WTC11 (cell line): Measurements from ENCODE around the gene TIMM50.

Experiments
- CREB1 ChIP-seq: sonication (generic); formaldehyde crosslinking; IDR thresholded peaks from 2 replicates; pipeline ENCODE4 v1.8.0; 2023; ENCODE audit warnings: mild to moderate bottlenecking, missing genetic modification reagents
- CREM ChIP-seq: sonication (generic); formaldehyde crosslinking; IDR thresholded peaks from 2 replicates; pipeline ENCODE4 v1.8.1; 2022; ENCODE audit warnings: mild to moderate bottlenecking, missing genetic modification reagents, moderate library complexity
- ELF4 ChIP-seq: sonication (generic); formaldehyde crosslinking; IDR thresholded peaks from 2 replicates; pipeline ENCODE4 v1.8.1; 2022; ENCODE audit warnings: low read depth, mild to moderate bottlenecking, moderate library complexity, missing genetic modification reagents
- MXD4 ChIP-seq: fragments of 250-450 bp; sonication (Bioruptor Pico); IDR thresholded peaks from 2 replicates; pipeline ENCODE4 v1.8.0; 2021; ENCODE audit warnings: mild to moderate bottlenecking, moderate library complexity, borderline replicate concordance
- MYBL2 ChIP-seq: sonication (generic); formaldehyde crosslinking; IDR thresholded peaks from 2 replicates; pipeline ENCODE4 v1.8.1; 2023; ENCODE audit warnings: mild to moderate bottlenecking, moderate library complexity, missing genetic modification reagents
- NFE2L1 ChIP-seq: sonication (generic); formaldehyde crosslinking; IDR thresholded peaks from 2 replicates; pipeline ENCODE4 v1.8.1; 2023; ENCODE audit warnings: missing genetic modification reagents
- TP53 ChIP-seq: sonication (generic); formaldehyde crosslinking; IDR thresholded peaks from 2 replicates; pipeline ENCODE4 v1.8.1; 2023; ENCODE audit warnings: mild to moderate bottlenecking, missing genetic modification reagents
- ZNF317 ChIP-seq: sonication (generic); formaldehyde crosslinking; IDR thresholded peaks from 2 replicates; pipeline ENCODE4 v1.8.1; 2023; ENCODE audit warnings: low read depth, mild to moderate bottlenecking, moderate library complexity, missing genetic modification reagents, borderline replicate concordance
- TF ChIP-seq, protein P1 (sequence below): fragments of 200-600 bp; IDR thresholded peaks from 2 replicates; pipeline ENCODE4 v1.8.0; 2022; ENCODE audit warnings: antibody characterized with exemption
- TF ChIP-seq, protein P2 (sequence below): sonication (generic); formaldehyde crosslinking; IDR thresholded peaks from 2 replicates; pipeline ENCODE4 v1.8.0; 2022; ENCODE audit warnings: mild to moderate bottlenecking, missing genetic modification reagents
- TF ChIP-seq, protein P3 (sequence below): sonication (generic); formaldehyde crosslinking; IDR thresholded peaks from 2 replicates; pipeline ENCODE4 v1.8.1; 2022; ENCODE audit warnings: missing genetic modification reagents, borderline replicate concordance
- TF ChIP-seq, protein P4 (sequence below): sonication (generic); formaldehyde crosslinking; conservative IDR thresholded peaks from 2 replicates; pipeline ENCODE4 v1.8.1; 2023; ENCODE audit warnings: mild to moderate bottlenecking, low read depth, missing genetic modification reagents, moderate library complexity

DNA sequence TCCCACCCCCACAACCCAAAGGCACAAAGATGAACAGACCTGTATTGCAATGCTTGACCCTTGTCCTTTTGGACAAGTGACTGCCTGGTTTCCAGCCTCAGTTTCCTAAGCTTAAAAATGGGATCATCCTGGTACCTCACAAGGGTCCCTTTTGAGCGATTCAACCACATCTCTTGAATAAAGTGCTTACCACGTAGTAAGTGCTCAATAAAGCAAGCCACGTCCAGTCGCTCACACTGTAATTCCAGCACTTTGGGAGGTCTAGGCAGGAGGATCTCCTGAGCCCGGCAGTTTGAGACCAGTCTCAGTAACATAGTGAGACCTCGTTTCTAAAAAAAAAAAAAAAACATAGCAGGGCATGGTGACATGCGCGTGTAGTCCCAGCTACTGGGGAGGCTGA is 19.3 kb downstream of the TIMM50 start:
- TF ChIP-seq, protein P1, sequence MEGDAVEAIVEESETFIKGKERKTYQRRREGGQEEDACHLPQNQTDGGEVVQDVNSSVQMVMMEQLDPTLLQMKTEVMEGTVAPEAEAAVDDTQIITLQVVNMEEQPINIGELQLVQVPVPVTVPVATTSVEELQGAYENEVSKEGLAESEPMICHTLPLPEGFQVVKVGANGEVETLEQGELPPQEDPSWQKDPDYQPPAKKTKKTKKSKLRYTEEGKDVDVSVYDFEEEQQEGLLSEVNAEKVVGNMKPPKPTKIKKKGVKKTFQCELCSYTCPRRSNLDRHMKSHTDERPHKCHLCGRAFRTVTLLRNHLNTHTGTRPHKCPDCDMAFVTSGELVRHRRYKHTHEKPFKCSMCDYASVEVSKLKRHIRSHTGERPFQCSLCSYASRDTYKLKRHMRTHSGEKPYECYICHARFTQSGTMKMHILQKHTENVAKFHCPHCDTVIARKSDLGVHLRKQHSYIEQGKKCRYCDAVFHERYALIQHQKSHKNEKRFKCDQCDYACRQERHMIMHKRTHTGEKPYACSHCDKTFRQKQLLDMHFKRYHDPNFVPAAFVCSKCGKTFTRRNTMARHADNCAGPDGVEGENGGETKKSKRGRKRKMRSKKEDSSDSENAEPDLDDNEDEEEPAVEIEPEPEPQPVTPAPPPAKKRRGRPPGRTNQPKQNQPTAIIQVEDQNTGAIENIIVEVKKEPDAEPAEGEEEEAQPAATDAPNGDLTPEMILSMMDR: no peak
- TF ChIP-seq ELF4 (CRISPR knock-in tag): no peak
- no peak for TF ChIP-seq CREM (CRISPR knock-in tag)
- TF ChIP-seq, protein P2, sequence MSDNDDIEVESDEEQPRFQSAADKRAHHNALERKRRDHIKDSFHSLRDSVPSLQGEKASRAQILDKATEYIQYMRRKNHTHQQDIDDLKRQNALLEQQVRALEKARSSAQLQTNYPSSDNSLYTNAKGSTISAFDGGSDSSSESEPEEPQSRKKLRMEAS (CRISPR knock-in tag): no peak
- no peak for TF ChIP-seq NFE2L1 (CRISPR knock-in tag)
- no peak for TF ChIP-seq CREB1
- TF ChIP-seq, protein P3, sequence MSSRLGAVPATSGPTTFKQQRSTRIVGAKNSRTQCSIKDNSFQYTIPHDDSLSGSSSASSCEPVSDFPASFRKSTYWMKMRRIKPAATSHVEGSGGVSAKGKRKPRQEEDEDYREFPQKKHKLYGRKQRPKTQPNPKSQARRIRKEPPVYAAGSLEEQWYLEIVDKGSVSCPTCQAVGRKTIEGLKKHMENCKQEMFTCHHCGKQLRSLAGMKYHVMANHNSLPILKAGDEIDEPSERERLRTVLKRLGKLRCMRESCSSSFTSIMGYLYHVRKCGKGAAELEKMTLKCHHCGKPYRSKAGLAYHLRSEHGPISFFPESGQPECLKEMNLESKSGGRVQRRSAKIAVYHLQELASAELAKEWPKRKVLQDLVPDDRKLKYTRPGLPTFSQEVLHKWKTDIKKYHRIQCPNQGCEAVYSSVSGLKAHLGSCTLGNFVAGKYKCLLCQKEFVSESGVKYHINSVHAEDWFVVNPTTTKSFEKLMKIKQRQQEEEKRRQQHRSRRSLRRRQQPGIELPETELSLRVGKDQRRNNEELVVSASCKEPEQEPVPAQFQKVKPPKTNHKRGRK (CRISPR knock-in tag): no peak
- no peak for TF ChIP-seq MXD4
- TF ChIP-seq ZNF317 (CRISPR knock-in tag): no peak
- TF ChIP-seq MYBL2: no peak
- no peak for TF ChIP-seq TP53 (CRISPR knock-in tag)
- TF ChIP-seq, protein P4, sequence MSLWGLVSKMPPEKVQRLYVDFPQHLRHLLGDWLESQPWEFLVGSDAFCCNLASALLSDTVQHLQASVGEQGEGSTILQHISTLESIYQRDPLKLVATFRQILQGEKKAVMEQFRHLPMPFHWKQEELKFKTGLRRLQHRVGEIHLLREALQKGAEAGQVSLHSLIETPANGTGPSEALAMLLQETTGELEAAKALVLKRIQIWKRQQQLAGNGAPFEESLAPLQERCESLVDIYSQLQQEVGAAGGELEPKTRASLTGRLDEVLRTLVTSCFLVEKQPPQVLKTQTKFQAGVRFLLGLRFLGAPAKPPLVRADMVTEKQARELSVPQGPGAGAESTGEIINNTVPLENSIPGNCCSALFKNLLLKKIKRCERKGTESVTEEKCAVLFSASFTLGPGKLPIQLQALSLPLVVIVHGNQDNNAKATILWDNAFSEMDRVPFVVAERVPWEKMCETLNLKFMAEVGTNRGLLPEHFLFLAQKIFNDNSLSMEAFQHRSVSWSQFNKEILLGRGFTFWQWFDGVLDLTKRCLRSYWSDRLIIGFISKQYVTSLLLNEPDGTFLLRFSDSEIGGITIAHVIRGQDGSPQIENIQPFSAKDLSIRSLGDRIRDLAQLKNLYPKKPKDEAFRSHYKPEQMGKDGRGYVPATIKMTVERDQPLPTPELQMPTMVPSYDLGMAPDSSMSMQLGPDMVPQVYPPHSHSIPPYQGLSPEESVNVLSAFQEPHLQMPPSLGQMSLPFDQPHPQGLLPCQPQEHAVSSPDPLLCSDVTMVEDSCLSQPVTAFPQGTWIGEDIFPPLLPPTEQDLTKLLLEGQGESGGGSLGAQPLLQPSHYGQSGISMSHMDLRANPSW (CRISPR knock-in tag): no peak
